ENCODE data around the gene ISG20.

- TF ChIP-seq CTCF (IDR thresholded peaks at IDR 0.05; ENCODE audit: extremely low read depth in 1 of 2, insufficient read depth in 1 of 2, low read depth in 1 of 2, low read length in 2 of 2), result no peak
- TF ChIP-seq MAX (IDR thresholded peaks at IDR 0.05; ENCODE audit: insufficient read depth, insufficient read length), result no peak
- TF ChIP-seq EZH2 (IDR thresholded peaks at IDR 0.05; ENCODE audit: borderline replicate concordance, low read depth, low read length, severe bottlenecking), result no peak
- no peak for TF ChIP-seq POLR2A (IDR thresholded peaks at IDR 0.05; ENCODE audit: low read depth, low read length)
- no peak for TF ChIP-seq POLR2AphosphoS5 (IDR thresholded peaks at IDR 0.05; ENCODE audit: insufficient read depth, low read depth, low read length)
- TF ChIP-seq JUN (IDR thresholded peaks at IDR 0.05; ENCODE audit: borderline replicate concordance, insufficient read depth, insufficient read length, low read depth), result no peak
Observed at GRCh38 chr15:88686166-88686565, 47.4 kb downstream of the ISG20 start.

All from endothelial cell of umbilical vein (primary cell).